OCI-LY7 (cell line): ENCODE measurements around the gene RELCH.

Experiments used
- CTCF ChIP-seq: fragments of 200-600 bp; sonication (generic); conservative IDR thresholded peaks from 2 replicates; pipeline ENCODE4 v1.5.1; 2014; ENCODE audit warnings: mild to moderate bottlenecking, antibody characterized with exemption, low read length, moderate library complexity, mixed read lengths
- EZH2phosphoT487 ChIP-seq: fragments of 200-600 bp; sonication (generic); IDR thresholded peaks from 2 replicates; pipeline ENCODE4 v1.6.1; 2018; ENCODE audit warnings: low read depth, borderline replicate concordance, mild to moderate bottlenecking, mixed run types, antibody characterized with exemption, low read length, moderate library complexity, mixed read lengths

- TF ChIP-seq CTCF (no peak), EZH2phosphoT487 (no peak)
Measured at GRCh38 chr18:62312851-62313250, 125.8 kb downstream of the RELCH start.
